GM19455 (cell line): ENCODE measurements around the gene BPI.
"Not testable (repeated sequence)": the region's sequence is repeated elsewhere in the genome, so short reads cannot be mapped to it uniquely, and the experiment has no call there.

ENCODE experiments used
- ATAC-seq: cut with Tn5 transposase; IDR thresholded peaks from one replicate; pipeline ENCODE4 v1.9.1; 2021; ENCODE audit not compliant: unreplicated experiment

Gene BPI

GRCh38 chr20:38355161-38356012 is 51.4 kb downstream of the BPI start:
- no peak for ATAC-seq

GRCh38 chr20:38357653-38358207 is 53.8 kb downstream of the BPI start:
- no peak for ATAC-seq

GRCh38 chr20:38358556-38358955 is 54.6 kb downstream of the BPI start:
- no peak for ATAC-seq

DNA sequence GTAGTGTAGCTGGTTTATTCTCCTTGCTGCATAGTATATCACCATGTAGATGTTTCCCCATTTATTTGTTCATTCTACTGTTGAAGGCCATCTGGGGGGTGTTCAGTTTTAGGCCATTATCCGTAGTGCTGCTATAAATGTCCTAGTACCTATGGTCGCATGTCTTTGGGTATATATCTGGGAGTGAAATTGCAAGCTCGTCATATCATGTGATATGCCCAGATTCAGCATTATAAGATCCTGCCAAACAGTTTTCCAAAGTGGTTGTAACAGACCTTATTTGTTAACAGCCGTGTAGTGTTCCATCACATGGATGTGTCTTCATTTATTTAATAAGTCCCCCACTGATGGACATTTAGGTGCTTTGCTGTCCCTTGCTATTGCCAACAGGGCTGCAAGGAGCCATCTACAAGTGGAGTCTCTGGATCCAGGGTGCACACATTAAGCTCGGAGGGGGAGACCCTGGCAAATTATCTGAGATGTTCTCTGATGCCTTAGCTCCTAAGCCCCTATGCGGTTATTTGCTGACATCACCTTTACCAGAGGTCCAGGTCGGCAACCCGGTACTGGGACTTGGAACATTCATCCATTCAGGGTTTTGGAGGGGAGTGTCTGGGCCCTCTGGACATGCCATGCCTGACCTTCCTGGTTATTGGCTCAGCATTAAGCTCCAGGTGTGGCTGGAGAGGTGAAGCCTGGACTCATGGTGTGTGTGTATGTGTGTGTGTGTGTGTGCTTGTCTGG is 59.2 kb downstream of the BPI start:
- ATAC-seq, result no peak

DNA sequence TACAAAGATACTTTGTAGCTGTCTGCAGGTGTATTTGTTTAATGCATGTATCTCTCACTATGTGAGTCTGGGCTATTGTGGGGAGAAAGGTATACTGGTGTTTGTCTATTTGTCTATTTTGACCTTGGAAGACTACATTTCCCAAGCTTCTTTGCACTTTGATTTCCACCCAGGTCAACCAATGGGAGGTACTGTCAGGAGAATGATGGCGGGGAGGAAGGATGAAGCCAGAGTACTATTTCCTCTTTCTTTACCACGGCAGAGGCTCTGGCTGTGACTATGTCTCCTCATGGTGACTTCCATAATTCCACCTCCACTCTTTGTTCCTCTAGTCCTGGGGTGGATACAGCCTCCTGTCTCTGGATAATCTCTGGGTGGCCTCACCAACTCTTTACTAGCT is 65.4 kb downstream of the BPI start:
- no peak for ATAC-seq

- ATAC-seq, result no peak
Measured at GRCh38 chr20:38372806-38373205, 68.8 kb downstream of the BPI start.

GRCh38 chr20:38373231-38373867 is 69.4 kb downstream of the BPI start:
- ATAC-seq, result no peak

GRCh38 chr20:38373898-38374297 is 69.9 kb downstream of the BPI start:
- no peak for ATAC-seq

DNA sequence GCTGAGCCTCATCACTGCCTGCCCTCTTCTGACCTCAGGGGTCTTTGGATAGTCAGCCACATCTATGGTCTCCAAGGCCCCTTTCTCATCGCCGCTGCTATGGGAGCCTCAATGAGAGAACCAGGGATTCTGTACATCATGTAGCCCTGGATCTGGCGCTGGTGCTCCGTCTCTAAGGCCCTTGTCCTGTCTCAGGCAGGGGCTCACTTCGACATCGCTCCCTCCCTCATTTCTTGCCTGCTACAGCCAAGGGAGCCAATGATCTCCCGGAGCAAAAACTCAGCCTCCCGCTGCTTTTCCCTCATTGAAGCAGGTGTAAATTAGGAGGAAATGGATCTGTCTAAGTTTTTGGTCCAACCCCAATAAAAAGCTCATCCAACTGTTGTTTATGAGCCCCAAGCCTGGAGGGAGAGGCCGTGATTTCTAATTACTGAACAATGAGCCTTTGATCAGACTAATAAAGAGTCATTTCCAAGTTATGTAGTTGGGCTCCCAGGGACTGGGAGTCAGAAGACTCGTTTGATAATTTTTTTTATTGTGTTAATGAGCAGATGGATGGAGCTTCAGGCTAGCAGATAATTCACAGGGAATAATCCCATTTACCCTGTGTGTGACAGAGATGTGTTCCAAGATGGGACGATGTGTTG is 73.2 kb downstream of the BPI start:
- no peak for ATAC-seq

DNA sequence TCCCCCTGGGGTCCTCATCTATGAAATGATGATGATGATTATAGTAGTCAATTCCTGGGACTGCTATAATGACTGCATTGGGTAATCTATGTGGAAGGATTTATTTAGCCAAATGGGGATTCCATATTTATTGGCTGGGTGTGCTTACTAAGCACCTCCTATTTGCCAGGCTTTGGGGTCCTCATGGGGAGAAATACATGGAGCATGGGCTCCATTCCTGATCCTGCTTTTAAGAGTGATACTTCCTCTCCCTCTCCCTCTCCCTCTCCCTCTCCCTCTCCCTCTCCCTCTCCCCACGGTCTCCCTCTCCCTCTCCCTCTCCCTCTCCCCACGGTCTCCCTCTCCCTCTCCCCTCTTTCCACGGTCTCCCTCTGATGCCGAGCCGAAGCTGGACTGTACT is 73.9 kb downstream of the BPI start:
- not testable (repeated sequence) for ATAC-seq

DNA sequence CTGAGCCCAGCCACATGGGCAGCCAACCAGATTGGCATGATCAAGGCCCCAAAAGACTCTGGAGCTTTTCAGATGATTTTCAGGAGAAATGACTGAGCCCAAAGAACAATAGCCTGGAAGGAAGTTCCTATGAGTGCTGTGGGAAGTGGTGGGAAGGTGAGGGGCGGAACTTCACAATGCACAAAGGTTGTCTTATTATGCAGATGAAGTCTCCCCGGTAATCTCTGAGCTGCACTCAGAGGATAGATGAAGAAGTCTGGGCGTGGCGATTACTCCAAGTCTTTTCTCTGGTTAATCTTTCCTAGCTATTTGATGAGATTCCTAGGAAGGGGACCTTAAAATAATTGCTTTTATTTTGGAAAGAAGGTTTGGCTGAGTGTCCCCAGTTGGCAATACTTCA is 79.2 kb downstream of the BPI start:
- ATAC-seq, result no peak

DNA sequence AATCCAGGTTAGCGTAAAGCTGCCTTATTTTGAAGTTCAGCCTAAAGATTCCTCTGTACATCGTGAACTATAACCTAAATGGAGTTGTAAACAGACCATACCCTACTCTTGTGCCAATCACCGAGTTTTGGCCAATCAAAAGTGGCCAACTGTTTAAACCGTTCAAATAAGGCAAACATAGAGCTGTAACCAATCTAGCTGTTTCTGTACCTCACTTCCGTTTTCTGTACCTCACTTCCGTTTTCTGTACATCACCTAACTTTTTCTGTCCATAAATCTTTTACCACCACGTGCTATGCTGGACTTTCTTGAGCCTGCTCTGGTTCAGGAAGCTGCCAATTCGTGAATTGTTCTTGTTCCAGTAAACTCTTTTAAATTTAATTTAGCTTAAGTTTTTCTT is 82.0 kb downstream of the BPI start:
- ATAC-seq, result no peak

- no peak for ATAC-seq
Measured at GRCh38 chr20:38386851-38387250, 82.9 kb downstream of the BPI start.
